DOHH2 (cell line): ENCODE measurements around the gene CYP3A5.

Source experiments
- H3F3A ChIP-seq: fragments of 200-600 bp; sonication (generic), shearing (Covaris generic); 2 replicates; pipeline ENCODE4 v1.6.0; 2016; ENCODE audit warnings: antibody characterized with exemption, mild to moderate bottlenecking; ENCODE audit not compliant: control insufficient read depth, insufficient read depth
- H3K27ac ChIP-seq: fragments of 200-600 bp; sonication (generic); 2 replicates; pipeline ENCODE4 v1.5.1; 2014; ENCODE audit warnings: low read depth, mild to moderate bottlenecking, low read length, moderate library complexity
- H3K27me3 ChIP-seq: fragments of 200-600 bp; sonication (generic); 2 replicates; pipeline ENCODE4 v1.6.1; 2014; ENCODE audit warnings: mild to moderate bottlenecking, low read length, mixed read lengths; ENCODE audit not compliant: control insufficient read depth
- H3K36me3 ChIP-seq: fragments of 200-600 bp; sonication (generic); 2 replicates; pipeline ENCODE4 v1.6.1; 2014; ENCODE audit warnings: mild to moderate bottlenecking, low read length, moderate library complexity, mixed read lengths; ENCODE audit not compliant: control insufficient read depth
- H3K4me1 ChIP-seq: fragments of 200-600 bp; sonication (generic); 2 replicates; pipeline ENCODE4 v1.6.1; 2014; ENCODE audit warnings: mild to moderate bottlenecking, low read length, mixed read lengths; ENCODE audit not compliant: control insufficient read depth
- H3K4me2 ChIP-seq: fragments of 200-600 bp; sonication (generic); 2 replicates; pipeline ENCODE4 v1.6.0; 2014; ENCODE audit warnings: mild to moderate bottlenecking, low read length, moderate library complexity
- H3K4me3 ChIP-seq: fragments of 200-600 bp; sonication (generic); 2 replicates; pipeline ENCODE4 v1.5.1; 2014; ENCODE audit warnings: mild to moderate bottlenecking, low read length, mixed read lengths
- H3K79me2 ChIP-seq: fragments of 200-600 bp; sonication (generic); 2 replicates; pipeline ENCODE4 v1.6.1; 2014; ENCODE audit warnings: mild to moderate bottlenecking, low read length, mixed read lengths; ENCODE audit not compliant: control insufficient read depth
- H3K9me2 ChIP-seq: fragments of 200-600 bp; sonication (generic); replicated peaks from 2 replicates; pipeline ENCODE4 v1.6.1; 2014; ENCODE audit warnings: mild to moderate bottlenecking, low read length, mixed read lengths; ENCODE audit not compliant: control insufficient read depth
- H3K9me3 ChIP-seq: fragments of 200-600 bp; sonication (generic); 2 replicates; pipeline ENCODE4 v1.6.1; 2014; ENCODE audit warnings: antibody characterized with exemption, low read length, mixed read lengths; ENCODE audit not compliant: control insufficient read depth, insufficient read depth
- H4K20me1 ChIP-seq: fragments of 200-600 bp; sonication (generic); 2 replicates; pipeline ENCODE4 v1.6.0; 2014; ENCODE audit warnings: low read depth, mild to moderate bottlenecking, antibody characterized with exemption, low read length, moderate library complexity; ENCODE audit not compliant: control insufficient read depth, insufficient read depth
- EZH2phosphoT487 ChIP-seq: fragments of 200-600 bp; sonication (generic); IDR thresholded peaks from 2 replicates; pipeline ENCODE4 v1.6.1; 2017; ENCODE audit warnings: borderline replicate concordance, mild to moderate bottlenecking, antibody characterized with exemption, low read length, moderate library complexity, mixed read lengths
- TF ChIP-seq, protein P1 (sequence below): fragments of 200-600 bp; sonication (generic); IDR thresholded peaks from one replicate; pipeline ENCODE4 v1.5.1; 2014; ENCODE audit warnings: antibody characterized with exemption, mild to moderate bottlenecking, low read depth, low read length; ENCODE audit not compliant: poor library complexity, severe bottlenecking

Gene CYP3A5

DNA sequence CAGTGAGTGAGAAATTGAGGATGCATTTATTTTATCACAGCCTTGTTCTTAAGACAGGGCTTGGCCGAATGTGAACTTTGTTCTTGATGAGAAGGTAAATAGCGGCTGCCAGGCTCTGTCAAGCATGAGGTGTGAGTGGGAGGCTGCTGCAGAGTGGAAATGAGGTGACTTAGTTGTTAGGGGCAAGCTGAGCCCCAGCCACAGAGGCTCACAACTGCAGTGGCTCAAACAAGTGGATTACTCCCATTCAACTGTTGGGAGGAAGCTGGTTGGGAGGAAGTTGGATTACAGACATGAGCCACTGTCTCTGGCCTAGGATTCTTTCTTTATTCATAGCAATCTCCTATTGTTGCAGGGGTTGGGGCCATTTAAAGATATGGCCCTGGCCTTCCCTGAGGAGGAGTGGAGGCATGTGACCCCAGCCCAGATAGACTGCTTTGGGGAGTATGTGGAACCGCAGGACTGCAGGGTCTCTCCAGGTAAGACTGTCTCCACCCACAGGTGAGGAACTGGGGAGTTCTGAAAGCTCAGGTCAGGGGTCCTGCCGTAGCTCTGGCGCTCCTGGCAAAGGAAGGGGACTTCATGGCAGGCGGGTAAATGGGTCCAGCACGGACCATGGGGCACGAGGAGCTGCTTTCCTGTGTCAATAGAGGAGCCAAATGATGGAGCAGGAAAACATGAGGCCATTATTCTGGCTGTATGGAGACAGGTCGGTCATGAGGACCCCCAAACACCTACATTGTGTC is 55.9 kb downstream of the CYP3A5 start:
- Histone ChIP-seq H3K9me3 (no peaks in the 10 kb centered on the region), H3K4me1 (no peaks in the 10 kb centered on the region), H3K9me2 (no peaks in the 10 kb centered on the region), H3K27me3 (no peaks in the 10 kb centered on the region), H4K20me1 (no peaks in the 10 kb centered on the region), H3K4me3 (no peak overlapping the region), H3K4me2 (no peak overlapping the region), H3K27ac (no peak overlapping the region), H3F3A (no peaks in the 10 kb centered on the region), H3K36me3 (peaks cover 97% of the 10 kb centered on the region), H3K79me2 (peaks cover 6% of the 10 kb centered on the region)
- TF ChIP-seq EZH2phosphoT487: no peak
- TF ChIP-seq, protein P1, sequence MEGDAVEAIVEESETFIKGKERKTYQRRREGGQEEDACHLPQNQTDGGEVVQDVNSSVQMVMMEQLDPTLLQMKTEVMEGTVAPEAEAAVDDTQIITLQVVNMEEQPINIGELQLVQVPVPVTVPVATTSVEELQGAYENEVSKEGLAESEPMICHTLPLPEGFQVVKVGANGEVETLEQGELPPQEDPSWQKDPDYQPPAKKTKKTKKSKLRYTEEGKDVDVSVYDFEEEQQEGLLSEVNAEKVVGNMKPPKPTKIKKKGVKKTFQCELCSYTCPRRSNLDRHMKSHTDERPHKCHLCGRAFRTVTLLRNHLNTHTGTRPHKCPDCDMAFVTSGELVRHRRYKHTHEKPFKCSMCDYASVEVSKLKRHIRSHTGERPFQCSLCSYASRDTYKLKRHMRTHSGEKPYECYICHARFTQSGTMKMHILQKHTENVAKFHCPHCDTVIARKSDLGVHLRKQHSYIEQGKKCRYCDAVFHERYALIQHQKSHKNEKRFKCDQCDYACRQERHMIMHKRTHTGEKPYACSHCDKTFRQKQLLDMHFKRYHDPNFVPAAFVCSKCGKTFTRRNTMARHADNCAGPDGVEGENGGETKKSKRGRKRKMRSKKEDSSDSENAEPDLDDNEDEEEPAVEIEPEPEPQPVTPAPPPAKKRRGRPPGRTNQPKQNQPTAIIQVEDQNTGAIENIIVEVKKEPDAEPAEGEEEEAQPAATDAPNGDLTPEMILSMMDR: no peak

DNA sequence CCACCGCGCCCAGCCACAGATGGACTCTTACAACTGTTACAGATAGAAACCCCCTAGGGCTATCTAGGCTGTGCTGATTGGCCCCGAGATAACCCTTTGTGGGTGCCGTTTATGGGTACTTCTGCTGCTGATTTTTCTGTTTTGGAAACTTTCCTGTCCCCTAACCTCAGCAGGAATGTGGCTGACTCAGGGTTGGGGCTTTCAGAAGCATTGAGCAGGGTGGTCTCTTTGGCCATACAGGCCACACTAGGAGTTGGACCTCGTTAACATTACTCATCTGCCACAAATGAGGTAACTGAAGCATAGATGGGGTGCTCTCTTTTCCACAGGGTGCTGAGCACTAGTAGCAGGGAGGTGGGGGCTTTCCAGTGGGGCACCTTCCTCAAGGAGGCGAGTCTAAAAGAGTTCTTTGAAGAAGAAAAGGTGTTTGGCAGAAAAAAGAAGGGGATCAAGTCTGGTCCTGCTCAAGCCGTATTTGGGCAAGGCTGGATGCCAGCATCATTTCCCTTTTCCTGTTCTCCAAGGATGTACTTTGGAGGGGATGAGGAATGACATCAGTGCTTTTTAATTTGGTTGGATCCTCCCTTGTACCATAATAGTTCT is 56.6 kb downstream of the CYP3A5 start:
- H4K20me1 ChIP-seq: 0 out of 2 replicates have a peak, but pooled peaks cover under 1% of the 10 kb centered on the region

DNA sequence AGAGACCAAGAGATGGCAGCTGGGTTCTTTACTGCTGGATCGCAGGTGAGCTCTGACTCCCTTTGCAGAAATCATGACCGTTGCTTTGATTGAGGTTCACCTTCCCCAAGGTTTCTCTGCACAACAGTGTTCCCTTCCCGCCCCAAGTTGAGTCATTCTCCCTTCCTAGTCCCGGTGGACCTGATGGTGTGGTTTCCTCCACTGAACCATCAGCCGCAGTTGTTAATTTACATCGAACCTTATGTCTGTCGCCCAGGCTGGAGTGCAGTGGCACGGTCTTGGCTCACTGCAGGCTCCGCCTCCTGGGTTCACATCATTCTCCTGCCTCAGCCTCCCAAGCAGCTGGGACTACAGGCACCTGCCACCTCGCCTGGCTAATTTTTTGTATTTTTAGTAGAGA is 57.2 kb downstream of the CYP3A5 start:
- H3K4me1 ChIP-seq: peaks cover 8% of the 10 kb centered on the region
- H3K79me2 ChIP-seq: peaks cover 19% of the 10 kb centered on the region
- H3K27ac ChIP-seq: no peak overlapping the region
- TF ChIP-seq EZH2phosphoT487: no peak
- TF ChIP-seq, protein P1: no peak
- H3K36me3 ChIP-seq: peaks cover 96% of the 10 kb centered on the region
- H3K4me2 ChIP-seq: no peak overlapping the region
- H3K27me3 ChIP-seq: no peaks in the 10 kb centered on the region
- peaks cover 3% of the 10 kb centered on the region; the same call in 1 of the 2 replicates for H3F3A ChIP-seq
- H4K20me1 ChIP-seq: 0 out of 2 replicates have a peak, but pooled peaks cover 7% of the 10 kb centered on the region
- no peaks in the 10 kb centered on the region for H3K9me2 ChIP-seq
- H3K9me3 ChIP-seq: no peaks in the 10 kb centered on the region
- H3K4me3 ChIP-seq: no peak overlapping the region

More for the DNA sequence above, 56.6 kb downstream of the CYP3A5 start:
- peaks cover 97% of the 10 kb centered on the region for H3K36me3 ChIP-seq
- no peaks in the 10 kb centered on the region for H3K27me3 ChIP-seq
- peaks cover 13% of the 10 kb centered on the region for H3K79me2 ChIP-seq
- H3K9me2 ChIP-seq: no peaks in the 10 kb centered on the region
- H3K4me1 ChIP-seq: peaks cover 2% of the 10 kb centered on the region
- no peak overlapping the region for H3K4me3 ChIP-seq
- H3F3A ChIP-seq: peaks cover under 1% of the 10 kb centered on the region; the same call in 1 of the 2 replicates
- no peak overlapping the region for H3K27ac ChIP-seq
- TF ChIP-seq, protein P1: no peak
- no peak for TF ChIP-seq EZH2phosphoT487
- no peak overlapping the region for H3K4me2 ChIP-seq
- H3K9me3 ChIP-seq: no peaks in the 10 kb centered on the region
